Kidney glomerular epithelial cell (primary cell): ENCODE results near the gene SLC24A3.

Experiments
- DNase-seq: peaks from one replicate; lab custom pipeline; 2025; lab: John Stamatoyannopoulos, UW

SLC24A3 gene

DNA sequence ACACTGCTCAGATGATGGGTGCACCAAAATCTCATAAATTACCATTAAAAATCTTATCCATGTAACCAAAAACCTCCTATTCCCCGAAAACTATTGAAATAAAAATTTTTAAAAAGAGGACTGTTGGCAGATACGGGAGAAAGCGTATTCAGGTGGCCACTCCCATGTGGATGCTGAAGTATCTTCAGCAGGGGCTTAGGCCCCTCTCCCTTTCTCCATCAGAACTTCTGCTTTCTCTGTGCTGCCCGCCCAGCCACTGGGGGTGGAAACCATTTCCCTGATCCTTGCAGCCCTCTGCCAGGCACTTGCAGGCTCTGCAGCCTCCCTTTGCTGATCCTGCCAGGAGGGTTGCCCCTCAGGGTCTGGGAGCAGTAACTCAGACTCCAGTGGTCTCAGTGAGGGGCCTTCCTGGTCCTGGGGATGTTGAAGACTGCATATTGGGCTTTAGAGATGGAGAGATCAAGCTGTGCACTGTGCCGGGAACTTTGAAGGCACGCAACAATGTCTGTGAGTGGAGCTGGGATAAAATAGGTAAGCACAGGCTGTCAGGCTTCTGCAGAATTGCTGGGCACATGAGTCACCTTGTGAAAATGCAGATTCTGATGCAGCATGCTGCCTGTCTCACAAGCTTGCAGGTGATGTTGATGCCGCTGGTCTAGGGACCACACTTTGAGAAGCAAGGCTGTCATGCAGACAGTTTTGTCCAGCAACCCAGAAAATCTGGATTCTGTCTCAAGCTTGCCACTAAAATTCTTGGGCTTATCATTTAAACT is 59.6 kb downstream of the SLC24A3 start:
- no peak for DNase-seq

DNA sequence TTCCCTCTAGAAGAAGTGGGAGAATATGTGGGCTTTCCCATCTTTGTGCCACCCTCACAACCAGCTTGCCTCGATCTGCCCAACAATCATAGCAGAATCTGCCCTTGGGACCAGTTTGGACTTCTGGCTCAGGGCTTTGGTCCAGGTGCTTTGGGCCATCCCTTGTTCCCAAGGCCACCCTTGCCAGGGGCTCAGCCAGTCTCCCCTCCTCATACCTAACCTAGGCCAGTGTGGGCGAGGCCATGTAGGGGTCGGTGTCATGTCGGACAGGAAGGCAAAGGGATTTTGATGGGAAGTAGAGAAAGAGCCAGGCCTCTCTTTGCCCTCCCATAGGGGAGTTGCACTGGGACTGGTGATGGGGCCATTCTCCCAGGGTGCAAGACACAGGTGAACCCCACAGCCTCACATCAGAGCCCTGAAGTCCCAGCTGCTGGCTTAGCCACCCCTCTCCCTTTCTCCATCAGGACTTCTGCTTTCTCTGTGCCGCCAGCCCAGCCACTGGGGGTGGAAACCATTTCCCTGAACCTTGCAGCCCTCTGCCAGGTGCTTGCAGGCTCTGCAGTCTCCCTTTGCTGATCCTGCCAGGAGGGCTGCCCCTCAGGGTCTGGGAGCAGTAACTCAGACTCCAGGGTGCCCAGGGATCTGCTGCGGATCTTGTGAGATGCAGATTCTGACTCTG is 60.7 kb downstream of the SLC24A3 start:
- DNase-seq = no peak

DNA sequence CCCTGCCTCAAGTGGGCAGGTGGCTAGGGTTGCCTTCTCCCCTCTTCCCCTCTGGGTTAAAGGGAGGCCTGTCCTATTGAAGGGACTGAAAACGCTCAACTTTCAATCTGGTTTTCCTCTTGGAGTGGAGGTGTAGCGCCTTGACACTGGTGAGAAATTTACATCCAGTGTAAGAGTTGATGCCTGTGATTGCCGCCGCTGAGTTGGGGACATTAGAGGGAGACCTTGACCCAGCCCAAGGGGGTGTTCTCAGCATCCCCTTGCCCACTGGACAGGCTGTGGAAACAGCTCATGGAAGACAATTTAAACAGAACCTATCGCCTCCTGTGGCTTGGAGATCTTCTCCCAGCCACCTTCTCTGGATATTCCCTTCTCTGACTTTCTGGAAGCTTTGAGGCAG is 61.6 kb downstream of the SLC24A3 start:
- no peak for DNase-seq

DNA sequence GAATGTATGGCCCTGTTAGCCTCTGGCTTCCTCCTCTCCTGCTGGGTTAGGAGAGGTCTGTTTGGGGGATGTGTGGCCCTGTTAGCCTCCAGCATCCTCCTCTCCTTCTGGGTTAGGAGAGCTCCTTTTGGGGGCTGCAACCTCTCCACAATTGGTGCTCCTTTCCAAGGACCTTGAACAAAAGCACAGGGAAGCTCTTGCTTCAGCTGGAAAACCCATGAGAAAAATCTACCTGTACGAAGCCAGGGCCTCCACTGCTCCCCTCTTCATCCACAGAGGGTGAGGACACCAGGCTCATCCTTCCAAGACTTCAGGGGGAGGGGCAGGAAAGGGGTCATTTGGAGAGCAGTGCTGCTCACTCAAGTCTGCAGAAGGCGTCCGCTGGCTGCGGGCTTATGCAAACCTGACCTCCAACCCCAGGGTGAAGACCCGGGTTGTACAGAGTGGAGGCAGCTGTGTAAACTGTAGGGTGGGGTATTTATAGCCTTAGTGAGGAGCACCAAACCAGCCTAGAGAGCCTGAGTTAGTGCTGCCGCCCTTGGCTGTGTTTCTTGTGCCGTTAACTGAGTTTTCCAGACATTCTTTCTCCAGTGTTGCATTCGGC is 62.1 kb downstream of the SLC24A3 start:
- DNase-seq = no peak

DNA sequence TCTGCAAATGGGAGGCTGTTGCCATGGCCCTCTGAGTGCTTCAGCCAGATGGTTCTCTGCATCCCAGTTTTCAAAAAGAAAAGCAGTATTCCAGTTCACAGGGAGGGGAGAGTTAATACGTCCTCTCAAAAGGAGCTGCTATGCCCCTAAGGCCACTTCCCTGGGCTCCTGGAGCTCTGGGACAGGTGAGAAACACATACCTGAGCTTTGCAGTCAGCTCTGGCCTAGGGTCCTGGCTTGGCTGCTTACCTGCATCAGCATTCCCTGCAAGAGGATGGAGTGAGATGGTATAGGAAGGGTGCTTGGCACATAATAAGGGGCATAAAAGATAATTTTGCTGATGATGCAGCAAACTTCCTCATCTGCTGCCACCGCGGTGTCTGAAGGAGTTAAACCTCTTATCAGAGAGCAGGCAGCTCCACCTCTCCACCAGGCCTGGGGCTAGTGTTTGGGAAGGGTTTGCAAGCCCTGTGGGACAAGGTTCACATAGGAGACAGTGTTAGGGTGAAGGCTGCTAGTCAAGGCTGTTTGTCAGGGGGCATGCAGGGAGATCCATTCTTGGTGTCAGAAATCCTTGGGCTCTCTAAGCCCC is 62.7 kb downstream of the SLC24A3 start:
- DNase-seq = no peak

DNA sequence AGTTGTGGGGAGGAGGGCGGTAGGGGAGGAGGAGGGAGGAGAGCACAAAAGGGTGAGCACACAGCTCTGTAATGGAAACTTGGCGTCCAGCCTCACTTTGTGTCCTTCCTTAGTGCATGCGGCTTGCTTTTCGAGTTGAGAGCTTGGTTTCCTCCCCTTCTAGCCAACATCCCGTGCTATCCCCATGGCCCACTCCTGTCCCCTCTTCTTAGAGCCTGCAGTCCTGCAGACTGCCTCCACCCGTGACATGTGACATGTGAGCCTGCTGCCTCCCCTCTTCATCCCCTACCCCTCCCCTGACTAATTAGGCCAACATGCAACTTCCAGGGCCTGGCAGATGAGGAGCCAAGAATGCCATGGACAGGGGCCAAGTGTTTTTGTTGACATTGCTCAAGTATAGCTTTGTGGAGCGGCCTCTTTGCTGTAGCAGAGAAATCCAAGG is 63.2 kb downstream of the SLC24A3 start:
- DNase-seq = no peak

DNA sequence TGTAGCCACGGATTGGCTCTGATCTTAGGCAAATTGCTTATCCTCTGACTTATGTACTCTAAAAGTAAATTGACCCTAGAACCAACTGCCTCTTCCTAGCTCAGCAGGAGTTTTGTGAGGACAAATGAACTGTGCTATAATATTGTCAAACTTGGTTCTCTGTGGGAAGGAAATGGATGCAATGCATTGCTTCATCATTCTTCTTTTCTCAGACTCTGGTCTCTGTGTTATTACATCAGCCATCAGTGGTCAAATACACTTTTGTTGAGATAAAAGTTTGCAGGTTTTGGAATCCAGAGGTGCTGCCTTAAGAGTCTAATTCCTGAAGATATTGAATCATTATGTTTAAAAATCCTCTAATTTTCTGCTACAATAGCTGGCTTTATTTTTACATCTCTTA is 64.9 kb downstream of the SLC24A3 start:
- DNase-seq = no peak

DNA sequence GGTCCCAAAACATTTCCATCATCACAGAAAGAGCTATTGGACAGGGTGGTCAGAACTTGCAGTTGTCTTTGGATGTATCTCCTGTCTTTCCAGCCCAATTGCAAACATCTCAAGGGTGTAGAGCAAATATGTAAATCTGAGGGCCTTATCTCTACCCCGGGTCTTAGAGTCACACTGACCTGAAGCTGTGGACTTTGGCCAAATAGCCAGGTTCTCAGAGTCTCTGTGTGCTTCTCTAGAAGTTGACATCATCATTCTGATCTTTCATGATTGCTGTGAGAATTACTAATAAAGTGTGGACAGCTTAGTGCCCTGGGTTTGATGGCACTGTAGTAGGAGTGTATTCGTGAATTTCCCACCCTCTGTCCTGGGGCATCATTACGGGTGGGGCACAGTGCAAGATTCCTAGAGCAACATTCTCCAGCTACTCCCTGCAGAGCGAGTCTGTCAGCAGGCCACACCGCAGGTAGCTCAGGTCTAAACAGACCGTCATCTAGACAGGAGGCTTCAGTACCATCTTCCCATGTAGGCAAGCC is 71.1 kb downstream of the SLC24A3 start:
- DNase-seq = no peak

DNA sequence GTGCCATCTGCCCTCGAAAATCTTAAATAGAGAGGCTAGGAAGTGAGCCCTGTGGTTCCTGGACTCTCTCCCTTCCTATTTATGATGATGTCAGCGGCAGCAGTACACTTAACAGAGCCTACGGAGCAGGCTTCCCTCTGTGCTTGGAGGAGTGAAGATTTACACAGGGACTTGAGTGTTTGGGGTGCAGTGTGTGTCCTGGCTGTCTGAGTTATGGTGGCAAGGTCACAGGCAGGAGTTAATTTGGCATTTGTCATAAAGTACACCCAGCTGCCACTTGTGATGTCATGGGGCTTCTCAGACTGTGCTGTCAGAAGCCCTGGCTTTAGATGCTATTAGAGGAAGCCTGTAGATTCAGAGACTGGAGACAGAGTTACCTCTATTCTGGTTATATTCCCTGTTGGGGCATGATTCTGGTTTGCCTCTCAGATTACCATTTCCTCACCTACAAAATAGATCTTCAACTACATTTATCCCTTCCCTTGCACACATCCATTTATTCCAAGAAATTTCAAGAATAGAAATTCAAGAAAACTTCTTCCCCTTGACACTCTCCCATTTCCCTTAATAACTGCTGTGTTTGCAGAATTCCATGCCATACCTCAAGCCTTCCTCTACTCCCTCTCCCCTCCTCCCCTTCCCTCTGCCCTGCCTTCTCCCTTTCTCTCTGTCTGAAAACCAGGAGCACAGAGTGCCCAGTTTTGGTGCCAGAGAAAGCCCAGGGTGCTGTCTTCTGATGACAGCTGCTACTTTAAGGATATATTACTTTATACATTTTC is 72.1 kb downstream of the SLC24A3 start:
- DNase-seq = no peak

DNA sequence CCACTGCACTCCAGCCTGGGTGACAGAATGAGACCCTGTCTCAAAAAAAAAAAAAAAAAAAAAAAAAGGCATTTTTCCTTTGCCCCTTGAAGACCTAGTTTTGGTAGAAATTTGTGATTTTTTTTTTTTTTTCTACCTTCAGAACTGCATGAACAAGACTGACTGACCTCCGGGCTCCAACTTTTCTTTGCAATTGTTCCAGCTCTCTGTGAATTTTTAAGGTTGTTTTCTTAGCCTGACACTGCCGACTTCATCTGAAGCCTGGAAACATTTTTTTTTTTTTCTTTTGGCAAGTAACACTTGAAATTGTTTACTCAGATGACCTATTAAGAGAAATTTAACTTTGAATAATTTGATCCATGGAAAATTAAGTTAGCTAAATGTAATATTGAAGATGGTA is 73.0 kb downstream of the SLC24A3 start:
- no peak for DNase-seq

DNA sequence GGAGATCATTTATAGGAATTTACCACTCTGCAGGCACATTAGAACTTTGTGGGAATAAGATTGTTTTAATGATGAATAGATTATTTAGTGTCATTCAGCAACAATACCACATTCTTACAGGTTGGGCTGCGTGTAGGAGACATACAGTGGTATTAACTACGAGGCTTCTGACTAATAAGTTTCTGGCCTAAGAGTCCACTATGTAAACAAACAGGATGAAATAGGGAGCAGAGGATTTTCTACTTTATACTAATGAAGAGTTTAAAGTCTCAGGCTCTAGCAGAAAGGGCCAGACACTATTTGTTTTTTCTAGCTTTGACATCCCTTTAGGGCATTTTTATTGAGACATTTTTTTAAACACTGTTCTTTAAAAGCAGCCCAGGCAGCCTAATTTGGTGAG is 75.6 kb downstream of the SLC24A3 start:
- DNase-seq = no peak

DNA sequence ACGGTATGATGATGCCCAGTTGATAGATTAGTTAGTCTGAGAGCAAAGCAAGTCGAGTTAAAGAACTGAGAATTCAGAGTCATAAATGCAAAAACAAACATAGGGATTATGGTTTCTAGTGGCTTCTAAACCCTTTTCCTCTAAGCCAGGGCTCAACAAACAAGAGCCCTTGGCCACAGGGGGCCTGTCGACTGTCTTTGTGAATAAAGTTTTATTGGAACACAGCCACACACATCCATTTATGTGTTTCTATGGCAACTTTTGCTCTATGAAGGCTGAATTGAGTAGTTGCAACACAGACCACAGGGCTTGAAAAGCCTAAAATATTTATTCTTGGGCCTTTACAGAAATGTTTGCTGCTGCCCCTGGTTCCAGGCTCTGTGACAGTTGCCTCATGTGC is 76.2 kb downstream of the SLC24A3 start:
- no peak for DNase-seq

DNA sequence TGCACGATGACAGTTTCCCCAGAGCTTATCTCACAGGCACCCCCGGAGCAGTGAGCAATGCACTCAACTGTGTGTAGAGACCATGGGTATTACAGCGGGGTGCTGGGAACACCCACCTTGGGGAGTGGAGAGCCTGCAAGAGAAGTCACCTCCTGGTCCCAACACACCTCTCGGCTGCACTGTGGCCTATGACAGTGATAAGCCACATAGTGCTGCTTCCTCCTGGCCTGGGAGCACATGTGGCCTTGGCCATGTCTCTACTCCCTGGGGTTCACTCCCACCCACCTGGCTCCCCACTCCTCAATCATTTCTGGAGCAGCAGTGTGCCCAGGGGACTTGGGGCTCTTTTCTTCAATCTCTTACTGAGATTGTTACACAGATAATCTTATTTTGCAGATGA is 77.0 kb downstream of the SLC24A3 start:
- DNase-seq = no peak

DNA sequence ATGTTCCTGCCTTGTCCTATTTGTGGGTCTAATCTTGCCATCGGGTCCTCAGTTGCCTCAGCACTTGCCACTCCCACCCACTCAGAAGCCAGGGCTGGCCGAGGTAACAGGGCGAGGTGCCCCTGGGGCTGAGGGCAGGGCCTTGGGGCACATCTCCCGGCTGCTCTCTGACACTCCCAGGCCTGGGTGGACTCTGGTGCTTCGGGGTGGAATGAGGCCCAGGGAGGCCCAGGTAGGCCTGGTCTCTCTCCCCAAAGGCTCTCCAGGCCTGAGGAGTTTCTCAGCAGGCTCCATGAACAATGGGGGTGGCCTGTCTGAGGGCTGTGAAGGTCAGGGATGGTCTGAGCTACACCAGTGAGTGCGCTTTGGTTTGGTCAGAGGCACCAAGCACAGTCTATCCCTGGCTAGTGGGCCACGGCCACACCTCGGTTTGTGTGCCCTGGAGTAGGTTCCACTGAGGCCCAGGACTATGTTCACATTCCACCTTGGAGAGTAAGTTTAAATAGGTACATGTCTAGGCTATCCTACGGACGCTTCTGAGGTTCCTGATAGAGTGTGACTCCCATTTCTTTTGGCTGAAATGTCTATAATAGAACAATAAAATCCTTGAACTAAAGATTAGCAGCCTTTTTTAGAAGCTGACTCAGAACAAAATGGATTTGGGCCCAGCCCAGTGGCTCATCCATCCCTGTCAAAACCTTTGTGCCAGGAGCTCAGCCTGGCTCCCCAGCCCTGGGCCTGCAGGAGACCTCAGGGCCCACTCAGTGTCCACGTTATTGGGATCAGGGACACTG is 78.8 kb downstream of the SLC24A3 start:
- no peak for DNase-seq

DNA sequence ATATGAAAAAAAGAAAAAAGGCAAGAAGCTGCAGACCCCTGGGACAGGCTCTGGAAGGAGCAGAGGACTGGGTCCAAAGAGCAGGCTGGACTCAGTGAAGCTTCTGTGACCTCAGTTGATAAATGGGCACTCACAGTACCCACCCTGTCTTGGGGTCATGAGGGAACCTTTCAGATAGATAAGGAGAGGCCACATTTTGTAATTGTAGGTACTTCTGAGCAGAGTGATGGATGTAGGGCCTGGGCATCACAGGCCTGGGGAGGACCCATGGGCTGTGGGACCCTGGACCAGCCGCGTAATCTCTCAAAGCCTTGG is 79.3 kb downstream of the SLC24A3 start:
- DNase-seq = no peak

DNA sequence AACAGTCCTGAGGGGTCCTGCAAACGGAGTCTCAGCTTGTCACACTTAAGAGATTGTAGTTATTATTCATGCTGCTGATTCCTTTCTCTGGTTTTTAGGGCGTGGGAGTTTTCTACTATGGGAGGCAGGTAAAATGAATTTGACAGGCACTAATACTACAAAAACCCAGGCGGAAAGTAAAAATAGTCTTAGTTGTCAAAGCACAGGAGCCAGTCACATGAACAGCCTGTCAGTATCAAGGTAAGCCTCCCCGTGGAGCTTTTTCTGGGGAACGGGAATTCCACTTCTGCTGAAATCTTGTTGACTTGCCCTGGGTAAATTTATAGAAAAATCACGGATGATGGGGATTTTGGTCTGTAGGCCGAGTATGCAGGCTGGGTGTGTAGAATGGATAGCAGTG is 79.8 kb downstream of the SLC24A3 start:
- no peak for DNase-seq

DNA sequence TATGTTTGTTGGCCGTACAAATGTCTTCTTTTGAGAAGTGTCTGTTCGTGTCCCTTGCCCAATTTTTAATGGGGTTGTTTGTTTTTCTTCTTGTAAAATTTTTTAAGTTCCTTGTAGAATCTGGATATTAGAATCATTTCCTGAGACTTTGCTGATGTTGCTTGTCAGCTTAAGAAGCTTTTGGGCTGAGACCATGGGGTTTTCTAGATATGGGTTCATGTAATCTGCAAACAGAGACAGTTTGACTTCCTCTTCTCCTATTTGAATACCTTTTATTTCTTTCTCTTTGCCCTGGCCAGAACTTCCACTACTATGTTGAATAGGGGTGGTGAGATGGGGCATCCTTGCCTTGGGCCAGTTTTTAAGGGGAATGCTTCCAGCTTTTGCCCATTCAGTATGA is 82.6 kb downstream of the SLC24A3 start:
- DNase-seq = no peak

DNA sequence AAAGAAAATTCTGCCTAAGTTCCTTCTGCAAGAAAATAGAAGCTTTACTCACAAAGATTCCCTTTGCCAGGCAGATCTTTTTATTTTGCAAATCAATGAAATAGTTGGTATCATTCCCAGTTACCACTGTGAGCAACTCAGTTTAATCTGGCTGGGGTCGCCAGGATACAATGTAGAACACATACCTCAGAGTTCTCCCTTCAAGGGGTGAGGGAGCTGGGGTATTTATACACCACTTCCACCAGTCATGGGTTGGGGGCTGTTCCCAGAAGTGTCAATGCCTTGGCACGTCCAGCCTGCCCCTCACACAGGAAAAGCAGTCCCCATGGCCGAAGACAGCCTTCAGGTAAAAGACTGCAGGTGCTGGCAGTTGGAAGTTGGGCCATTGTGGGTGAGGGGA is 86.2 kb downstream of the SLC24A3 start:
- no peak for DNase-seq

DNA sequence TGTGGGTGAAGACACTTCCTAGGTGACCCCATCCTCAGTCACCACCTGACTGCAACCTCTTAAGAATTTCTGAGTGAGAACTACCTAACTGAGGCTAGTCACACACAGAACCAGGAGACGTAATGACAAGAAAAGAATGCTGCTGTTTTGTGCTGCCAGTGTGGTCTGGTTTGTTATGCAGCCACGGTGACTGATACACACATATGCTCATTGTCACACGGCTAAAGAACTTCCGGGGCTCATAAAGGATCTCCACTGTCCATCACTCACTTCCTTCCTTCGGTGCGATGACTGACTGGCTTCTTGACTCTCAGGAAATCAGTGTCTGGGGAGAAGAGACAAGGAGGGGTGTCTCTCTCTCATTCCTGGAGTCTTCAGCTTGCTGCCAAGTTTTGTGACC is 88.0 kb downstream of the SLC24A3 start:
- DNase-seq = no peak

DNA sequence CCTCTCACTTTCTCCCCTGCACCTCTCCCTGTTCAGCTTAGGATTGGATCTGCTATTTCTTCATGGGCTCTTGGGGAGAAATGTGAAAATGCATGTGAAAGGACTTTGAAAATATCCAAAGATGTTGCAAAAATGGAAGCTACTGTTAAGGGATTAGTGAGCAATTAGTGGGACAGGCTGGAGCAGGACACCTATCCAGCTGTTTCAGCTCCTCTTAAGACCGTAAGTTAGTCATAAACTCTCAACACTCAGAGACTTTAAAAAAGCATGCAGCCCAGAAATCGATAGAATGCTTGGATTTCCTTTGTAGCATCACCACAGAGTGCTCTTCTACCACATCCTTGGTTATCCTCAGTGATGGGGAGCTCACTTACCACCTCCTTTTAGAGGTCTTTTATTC is 88.7 kb downstream of the SLC24A3 start:
- DNase-seq = no peak

DNA sequence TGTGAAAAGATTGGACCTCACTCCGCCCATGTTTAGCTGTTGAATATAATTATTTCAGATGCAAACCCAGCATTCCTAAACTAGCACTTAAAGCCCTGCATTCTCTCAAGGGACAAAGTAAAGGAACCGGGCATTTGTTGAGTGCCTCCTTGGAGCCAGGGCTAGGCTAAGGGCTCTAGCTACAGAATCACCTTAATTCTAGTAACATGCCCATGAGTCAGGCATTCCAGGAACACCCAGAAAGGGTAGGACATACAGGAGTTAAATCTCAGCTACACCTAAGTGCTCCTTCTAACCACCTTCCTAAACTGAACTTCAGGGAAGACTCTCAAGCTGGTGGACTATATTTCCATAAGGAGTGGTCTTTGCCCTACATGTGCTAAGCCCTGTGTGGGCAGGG is 89.4 kb downstream of the SLC24A3 start:
- DNase-seq = no peak
